Thyroid gland (tissue), 4 donors: ENCODE data around the gene FBXL17.

Experiments used
- POLR2A ChIP-seq, 2 donors: fragments of 450-650 bp; IDR thresholded peaks; one replicate each; pipeline ENCODE4 v1.6.1; 2017; ENCODE audit warnings: antibody characterized with exemption in 2 of 2, mild to moderate bottlenecking in 2 of 2, moderate library complexity in 1 of 2
- TF ChIP-seq, protein P1 (sequence below), 6 experiments: fragments of 200-600 bp in 3 of 6; fragments of 450-650 bp in 3 of 6; sonication (generic) in 3 of 6; IDR thresholded peaks; one replicate each; pipeline ENCODE4 v1.5.1; 2016 to 2019; ENCODE audit warnings: antibody characterized with exemption in 6 of 6, mild to moderate bottlenecking in 2 of 6, inconsistent platforms in 1 of 6, moderate library complexity in 1 of 6

DNA sequence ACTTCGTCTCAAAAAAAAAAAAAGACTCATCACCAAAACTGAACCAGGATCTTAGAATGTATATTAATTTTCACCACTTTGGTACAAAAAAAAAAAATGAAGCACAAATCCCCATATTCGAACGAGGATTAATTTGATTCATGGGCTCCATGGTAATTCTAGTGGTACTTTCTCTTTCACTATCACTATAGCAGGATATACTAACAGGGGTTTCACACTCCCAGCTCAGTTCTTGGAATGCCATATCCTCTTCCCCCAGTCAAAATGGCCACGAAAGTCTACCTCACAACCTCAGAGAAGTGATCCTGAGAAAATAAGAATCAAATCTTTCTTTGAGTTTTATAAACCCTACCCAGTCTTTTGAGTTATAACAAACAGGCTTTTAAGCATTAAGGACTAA is 235.7 kb downstream of the FBXL17 start:
- TF ChIP-seq, protein P1, sequence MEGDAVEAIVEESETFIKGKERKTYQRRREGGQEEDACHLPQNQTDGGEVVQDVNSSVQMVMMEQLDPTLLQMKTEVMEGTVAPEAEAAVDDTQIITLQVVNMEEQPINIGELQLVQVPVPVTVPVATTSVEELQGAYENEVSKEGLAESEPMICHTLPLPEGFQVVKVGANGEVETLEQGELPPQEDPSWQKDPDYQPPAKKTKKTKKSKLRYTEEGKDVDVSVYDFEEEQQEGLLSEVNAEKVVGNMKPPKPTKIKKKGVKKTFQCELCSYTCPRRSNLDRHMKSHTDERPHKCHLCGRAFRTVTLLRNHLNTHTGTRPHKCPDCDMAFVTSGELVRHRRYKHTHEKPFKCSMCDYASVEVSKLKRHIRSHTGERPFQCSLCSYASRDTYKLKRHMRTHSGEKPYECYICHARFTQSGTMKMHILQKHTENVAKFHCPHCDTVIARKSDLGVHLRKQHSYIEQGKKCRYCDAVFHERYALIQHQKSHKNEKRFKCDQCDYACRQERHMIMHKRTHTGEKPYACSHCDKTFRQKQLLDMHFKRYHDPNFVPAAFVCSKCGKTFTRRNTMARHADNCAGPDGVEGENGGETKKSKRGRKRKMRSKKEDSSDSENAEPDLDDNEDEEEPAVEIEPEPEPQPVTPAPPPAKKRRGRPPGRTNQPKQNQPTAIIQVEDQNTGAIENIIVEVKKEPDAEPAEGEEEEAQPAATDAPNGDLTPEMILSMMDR (IDR thresholded peaks at IDR 0.05): no peak
- TF ChIP-seq POLR2A (IDR thresholded peaks at IDR 0.05): no peak
